H1 (cell line): ENCODE results near the gene PLD3. TPM values are rescaled to one million over a fixed set of nuclear protein-coding genes. Genes with fewer than 3 reads are reported as not detected.

Experiments
- CTCF ChIA-PET: fragments of 300-600 bp; sonication (Branson Sonifier 250); formaldehyde crosslinking; loops from one replicate; lab custom pipeline; 2021; ENCODE audit not compliant: partially characterized antibody; lab: Charles Lee
- POLR2A ChIA-PET: fragments of 300-600 bp; sonication (Branson Sonifier 250); formaldehyde crosslinking; loops from one replicate; lab custom pipeline; 2021; ENCODE audit warnings: inconsistent platforms; ENCODE audit not compliant: partially characterized antibody; lab: Charles Lee
- DNase-seq, 2 experiments: peaks; one replicate each; pipeline versions ENCODE4 v3.0.0 to v3.0.0-alpha.2; 2010 to 2022; ENCODE audit warnings: low spot score in 2 of 2, low read depth in 1 of 2, mixed read lengths in 1 of 2
- FAIRE-seq: peaks from 2 replicates; lab custom pipeline; 2011; peaks lifted over from hg19 to GRCh38; lab: Jason Lieb, UNC
- H2AFZ ChIP-seq: 2 replicates; pipeline ENCODE4 v1.8.1; 2012; ENCODE audit warnings: low read length, inconsistent platforms
- H2AK5ac ChIP-seq: 2 replicates; pipeline ENCODE4 v1.6.1; 2013; ENCODE audit warnings: low read depth, low read length
- H2BK120ac ChIP-seq: replicated peaks from 2 replicates; pipeline ENCODE3; 2013; ENCODE audit warnings: low read depth, low read length, inconsistent platforms
- H2BK12ac ChIP-seq: 2 replicates; pipeline ENCODE4 v1.6.1; 2013; ENCODE audit warnings: low read depth, low read length
- H2BK15ac ChIP-seq: 2 replicates; pipeline ENCODE4 v1.6.1; 2013; ENCODE audit warnings: low read length
- H2BK20ac ChIP-seq: 2 replicates; pipeline ENCODE4 v1.6.1; 2013; ENCODE audit warnings: low read length
- H2BK5ac ChIP-seq: 2 replicates; pipeline ENCODE4 v1.6.1; 2013; ENCODE audit warnings: low read depth, low read length
- H3K14ac ChIP-seq: 2 replicates; pipeline ENCODE4 v1.6.1; 2013; ENCODE audit warnings: inconsistent platforms; ENCODE audit not compliant: insufficient read length
- H3K18ac ChIP-seq: 2 replicates; pipeline ENCODE4 v1.6.1; 2013; ENCODE audit warnings: low read length; ENCODE audit errors: extremely low read depth
- H3K23ac ChIP-seq: 2 replicates; pipeline ENCODE4 v1.6.1; 2013; ENCODE audit warnings: inconsistent platforms; ENCODE audit not compliant: insufficient read length
- H3K23me2 ChIP-seq: 2 replicates; pipeline ENCODE4 v1.6.1; 2013; ENCODE audit warnings: low read depth, low read length
- H3K27ac ChIP-seq: 2 replicates; pipeline ENCODE4 v1.6.1; 2011; ENCODE audit warnings: low read depth, low read length, inconsistent platforms
- H3K27me3 ChIP-seq, 4 experiments: replicated peaks in 1 of 4; 1 replicate in 1 of 4; 2 replicates in 3 of 4; pipeline versions ENCODE4 v1.6.1 to v1.8.1; 2011 to 2013; ENCODE audit warnings: low read length in 3 of 4, mild to moderate bottlenecking in 3 of 4, inconsistent platforms in 2 of 4, mixed read lengths in 2 of 4, moderate library complexity in 1 of 4; ENCODE audit not compliant: control insufficient read depth in 3 of 4, insufficient read depth in 3 of 4; ENCODE audit errors: extremely low read depth in 1 of 4
- H3K36me3 ChIP-seq, 4 experiments: 2 replicates each; pipeline versions ENCODE4 v1.6.1 to v1.8.1; 2011 to 2013; ENCODE audit warnings: mild to moderate bottlenecking in 4 of 4, low read length in 3 of 4, moderate library complexity in 2 of 4, control low read depth in 1 of 4, inconsistent platforms in 1 of 4; ENCODE audit not compliant: insufficient read depth in 4 of 4, control insufficient read depth in 2 of 4
- H3K4ac ChIP-seq: replicated peaks from 2 replicates; pipeline ENCODE3; 2013; ENCODE audit warnings: low read length, low read depth, mixed read lengths, inconsistent platforms; ENCODE audit not compliant: insufficient read length
- H3K4me1 ChIP-seq, 4 experiments: replicated peaks in 1 of 4; 1 replicate in 1 of 4; 2 replicates in 3 of 4; pipeline versions ENCODE4 v1.6.1 to v1.8.1; 2011 to 2013; ENCODE audit warnings: low read length in 3 of 4, inconsistent platforms in 2 of 4, mixed read lengths in 1 of 4; ENCODE audit not compliant: insufficient read depth in 4 of 4, control insufficient read depth in 3 of 4
- H3K4me2 ChIP-seq, 2 experiments: 2 replicates each; pipeline versions ENCODE4 v1.6.1 to v1.8.1; 2011 to 2013; ENCODE audit warnings: low read depth in 2 of 2, low read length in 2 of 2, control low read depth in 1 of 2, inconsistent platforms in 1 of 2, mild to moderate bottlenecking in 1 of 2; ENCODE audit not compliant: insufficient read depth in 1 of 2
- H3K4me3 ChIP-seq, 4 experiments: fragments of 200-600, 300-600 bp in 1 of 4; sonication (generic), shearing (Covaris generic), sonication (Bioruptor Twin) in 1 of 4; 2 replicates each; pipeline versions ENCODE4 v1.5.1 to v1.8.1; 2011 to 2016; ENCODE audit warnings: low read length in 4 of 4, low read depth in 3 of 4, control low read depth in 2 of 4, inconsistent platforms in 2 of 4, mild to moderate bottlenecking in 2 of 4, mixed read lengths in 1 of 4, moderate library complexity in 1 of 4; ENCODE audit not compliant: insufficient read depth in 2 of 4; ENCODE audit errors: extremely low read depth in 1 of 4
- H3K56ac ChIP-seq: replicated peaks from 2 replicates; pipeline ENCODE3; 2013; ENCODE audit warnings: low read depth, mild to moderate bottlenecking, mixed read lengths, low read length, inconsistent platforms; ENCODE audit not compliant: insufficient read length
- H3K79me1 ChIP-seq: 2 replicates; pipeline ENCODE4 v1.6.1; 2013; ENCODE audit warnings: low read depth, low read length, control low read depth
- H3K79me2 ChIP-seq, 2 experiments: 2 replicates each; pipeline versions ENCODE4 v1.6.1 to v1.8.1; 2012 to 2013; ENCODE audit warnings: low read length in 2 of 2, mild to moderate bottlenecking in 2 of 2, inconsistent platforms in 1 of 2; ENCODE audit not compliant: insufficient read depth in 2 of 2, control insufficient read depth in 1 of 2
- H3K9ac ChIP-seq, 4 experiments: replicated peaks in 1 of 4; 1 replicate in 1 of 4; 2 replicates in 3 of 4; pipeline versions ENCODE4 v1.6.1 to v1.8.1; 2011 to 2013; ENCODE audit warnings: low read depth in 3 of 4, low read length in 3 of 4, control low read depth in 2 of 4, mild to moderate bottlenecking in 2 of 4, moderate library complexity in 2 of 4, inconsistent platforms in 1 of 4; ENCODE audit errors: extremely low read depth in 1 of 4
- H3K9me3 ChIP-seq, 2 experiments: 2 replicates each; pipeline versions ENCODE4 v1.6.1 to v1.8.1; 2012 to 2013; ENCODE audit warnings: mild to moderate bottlenecking in 2 of 2, moderate library complexity in 2 of 2, control low read depth in 1 of 2, inconsistent platforms in 1 of 2, low read depth in 1 of 2, low read length in 1 of 2, mixed read lengths in 1 of 2; ENCODE audit not compliant: insufficient read depth in 2 of 2
- H4K20me1 ChIP-seq, 2 experiments: replicated peaks in 1 of 2; 2 replicates each; pipeline versions ENCODE3 to v1.8.1; 2011 to 2013; ENCODE audit warnings: inconsistent platforms in 2 of 2, low read length in 2 of 2, mild to moderate bottlenecking in 1 of 2; ENCODE audit not compliant: insufficient read depth in 2 of 2, control insufficient read depth in 1 of 2
- H4K5ac ChIP-seq: 2 replicates; pipeline ENCODE4 v1.6.1; 2013; ENCODE audit warnings: low read length, low read depth, mixed read lengths, inconsistent platforms; ENCODE audit not compliant: insufficient read length
- H4K8ac ChIP-seq: 2 replicates; pipeline ENCODE4 v1.8.0; 2013; ENCODE audit warnings: mild to moderate bottlenecking, moderate library complexity, low read length, inconsistent platforms; ENCODE audit not compliant: insufficient read depth; ENCODE audit errors: extremely low read depth
- H4K91ac ChIP-seq: replicated peaks from 2 replicates; pipeline ENCODE3; 2013; ENCODE audit warnings: low read length, mixed read lengths, inconsistent platforms; ENCODE audit not compliant: insufficient read length
- HDAC2 ChIP-seq, 2 experiments: fragments of 300-600 bp in 1 of 2; sonication (generic) in 1 of 2; IDR thresholded peaks; 2 replicates each; pipeline ENCODE4 v1.6.1; 2011 to 2012; ENCODE audit warnings: low read depth in 2 of 2, low read length in 2 of 2, mild to moderate bottlenecking in 2 of 2, moderate library complexity in 2 of 2, borderline replicate concordance in 1 of 2, inconsistent platforms in 1 of 2
- HDAC6 ChIP-seq: IDR thresholded peaks from one replicate; pipeline ENCODE4 v1.7.1; 2012; ENCODE audit warnings: low read depth, mild to moderate bottlenecking, inconsistent platforms, low read length, moderate library complexity
- JUND ChIP-seq: IDR thresholded peaks from 2 replicates; pipeline ENCODE4 v1.6.1; 2011; ENCODE audit warnings: mild to moderate bottlenecking, improper control_type of control experiment, low read length
- POU5F1 ChIP-seq: IDR thresholded peaks from 2 replicates; pipeline ENCODE4 v1.6.1; 2011; ENCODE audit warnings: low read depth, mild to moderate bottlenecking, low read length, moderate library complexity
- RAD21 ChIP-seq, 2 experiments: IDR thresholded peaks in 1 of 2; conservative IDR thresholded peaks in 1 of 2; 2 replicates each; pipeline ENCODE4 v1.6.1; 2011; ENCODE audit warnings: low read depth in 2 of 2, low read length in 2 of 2, improper control_type of control experiment in 1 of 2, inconsistent platforms in 1 of 2, mild to moderate bottlenecking in 1 of 2, moderate library complexity in 1 of 2
- RNF2 ChIP-seq: fragments of 200-900, 300-1000 bp; sonication (generic); IDR thresholded peaks from 2 replicates; pipeline ENCODE4 v1.7.1; 2016; ENCODE audit warnings: borderline replicate concordance, low read depth, mild to moderate bottlenecking, antibody characterized with exemption, low read length; ENCODE audit not compliant: poor library complexity, severe bottlenecking; ENCODE audit errors: missing control alignments
- TCF12 ChIP-seq: IDR thresholded peaks from 2 replicates; pipeline ENCODE4 v1.6.1; 2011; ENCODE audit warnings: low read depth, mild to moderate bottlenecking, low read length
- WGBS, 2 experiments: shearing (Covaris generic) in 1 of 2; methylation state at CpG; one replicate each; pipeline versions ENCODE4 v1.1.6 to v1.1.7; 2013 to 2015; ENCODE audit warnings: low lambda C conversion rate in 2 of 2, mixed read lengths in 2 of 2, inconsistent platforms in 1 of 2, low coverage in 1 of 2, missing lambda C conversion rate in 1 of 2; ENCODE audit not compliant: insufficient replicate concordance in 2 of 2, insufficient coverage in 1 of 2, insufficient read length in 1 of 2; ENCODE audit errors: extremely low coverage in 1 of 2, missing lambda C conversion rate in 1 of 2; 5-methylcytosine and 5-hydroxymethylcytosine counted together
- polyA plus RNA-seq, 7 experiments: library from polyadenylated mRNA; depleted of rRNA in 3 of 7; stranded (reverse) in 5 of 7; unstranded in 2 of 7; fragments of >200 nt in 5 of 7; fragments of 200-250 nt in 2 of 7; gene quantifications; 1 replicate in 5 of 7; 2 replicates in 1 of 7; 4 replicates in 1 of 7; pipeline versions ENCODE4 v1.2.1 to v1.2.3, GENCODE V29; 2011 to 2013; ENCODE audit warnings: missing spikeins in 2 of 7, mixed read lengths in 2 of 7
- total RNA-seq: library from RNA; stranded (reverse); fragmentation: NEBNext Ultra II Directional; extraction: Animal tissue kit (Norgen Biotek cat#: 25700); gene quantifications from 2 replicates; pipeline ENCODE4 v1.2.1, GENCODE V29; 2021

The PLD3 gene
- total and polyA plus RNA-seq, 2 of the 8 experiments (the other 6 are each of a cell fraction or from before 2014, with no cell fraction given): 180 to 543 TPM

DNA sequence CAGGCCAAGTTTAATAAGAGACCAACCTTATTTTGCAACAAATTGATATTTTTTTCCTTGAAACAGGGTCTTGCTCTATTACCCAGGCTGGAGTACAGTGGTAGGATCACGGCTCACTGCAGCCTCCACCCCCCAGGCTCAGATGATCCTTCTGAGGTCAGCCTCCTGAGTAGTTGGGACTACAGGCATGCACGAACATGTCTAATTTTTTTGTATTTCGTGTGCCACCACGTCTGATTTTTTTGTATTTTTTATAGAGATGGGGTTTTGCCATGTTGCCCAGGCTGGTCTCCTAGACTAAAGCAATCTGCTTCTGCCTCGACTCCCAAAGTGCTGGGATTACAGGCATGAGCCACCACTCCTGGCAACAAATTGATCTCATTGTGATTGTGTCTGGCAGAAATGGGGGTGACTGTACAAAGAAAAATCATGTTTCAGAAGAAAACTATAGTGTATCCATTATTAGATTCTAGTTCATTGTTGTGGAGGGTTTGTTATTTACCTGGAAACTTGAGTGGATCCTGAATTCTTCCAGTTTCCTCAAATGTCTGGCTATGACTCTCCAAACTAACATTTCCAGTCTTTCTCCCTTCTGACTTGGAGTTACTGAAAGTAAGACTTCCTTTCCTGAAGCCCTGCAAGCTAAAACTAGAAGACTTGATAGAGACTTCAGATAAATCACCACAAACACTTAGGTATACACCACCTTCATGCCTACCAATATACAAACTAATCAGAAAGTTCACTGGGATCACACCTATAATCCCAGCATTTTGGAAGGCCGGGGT lies 46.1 kb upstream of the PLD3 start:
- Histone ChIP-seq H3K27ac (no peak overlapping the region), H2BK12ac (no peak overlapping the region), H3K56ac (no peak overlapping the region), H3K36me3 (no peaks in the 10 kb centered on the region), H3K18ac (no peak overlapping the region), H4K8ac (no peak overlapping the region), H2BK20ac (no peak overlapping the region), H2BK120ac (no peak overlapping the region), H3K4me2 (no peak overlapping the region), H3K79me1 (no peaks in the 10 kb centered on the region), H4K91ac (no peak overlapping the region), H2BK15ac (no peak overlapping the region), H3K4me3 (no peak overlapping the region), H3K14ac (no peak overlapping the region), H2AK5ac (no peak overlapping the region), H3K79me2 (no peaks in the 10 kb centered on the region), H4K5ac (no peak overlapping the region), H3K27me3 (no peaks in the 10 kb centered on the region), H2BK5ac (no peak overlapping the region), H3K23ac (no peak overlapping the region), H3K23me2 (no peaks in the 10 kb centered on the region), H3K9me3 (no peaks in the 10 kb centered on the region), H3K9ac (no peak overlapping the region), H3K4me1 (no peaks in the 10 kb centered on the region; a peak in 1 of 7 replicates), H2AFZ (no peak overlapping the region), H3K4ac (no peak overlapping the region), H4K20me1 (no peaks in the 10 kb centered on the region)
- DNase-seq (no peak), FAIRE-seq (no peak)
- CTCF ChIA-PET: no interaction called here
- 85% methylated on average over 6 of the region's 6 CpGs; no CpG with 5 or more reads in 1 of the 2 experiments for WGBS, 2 experiments
- TF ChIP-seq TCF12 (no peak), JUND (no peak), RAD21 (IDR thresholded peaks at IDR 0.05 in 1 of 2, conservative IDR thresholded peaks at IDR 0.05 in 1 of 2; ENCODE audit: low read depth in 2 of 2, low read length in 2 of 2) (no peak), HDAC2 (IDR thresholded peaks at IDR 0.05; ENCODE audit: borderline replicate concordance in 1 of 2, low read depth in 2 of 2, low read length in 2 of 2) (no peak), HDAC6 (no peak), RNF2 (no peak), POU5F1 (no peak)
- TF ChIP-seq, all 59 proteins: peak for 0
- POLR2A ChIA-PET: interaction anchor here (1.2 kb wide), 1 partner anchor 10 kb away, joined by 3 read pairs; no protein-coding TSS in a partner anchor
